HT1080 (cell line): Measurements from ENCODE around the gene INHBA. TPM values are rescaled to one million over a fixed set of nuclear protein-coding genes. Genes with fewer than 3 reads are reported as not detected.
A peak's percentile ranks its signal among the peaks of the same experiment; 100 is the strongest.

Experiments used
- DNase-seq: peaks from one replicate; pipeline ENCODE4 v3.0.0-alpha.2; 2015; ENCODE audit warnings: low read depth
- total RNA-seq: library from RNA; depleted of rRNA; stranded (reverse); fragments of >200 nt; shearing (Covaris generic); gene quantifications from 2 replicates; pipeline ENCODE4 v1.2.3, GENCODE V29; 2014

Gene INHBA
- total RNA-seq, 1 experiment from 2014 or later: 1.1 TPM

DNA sequence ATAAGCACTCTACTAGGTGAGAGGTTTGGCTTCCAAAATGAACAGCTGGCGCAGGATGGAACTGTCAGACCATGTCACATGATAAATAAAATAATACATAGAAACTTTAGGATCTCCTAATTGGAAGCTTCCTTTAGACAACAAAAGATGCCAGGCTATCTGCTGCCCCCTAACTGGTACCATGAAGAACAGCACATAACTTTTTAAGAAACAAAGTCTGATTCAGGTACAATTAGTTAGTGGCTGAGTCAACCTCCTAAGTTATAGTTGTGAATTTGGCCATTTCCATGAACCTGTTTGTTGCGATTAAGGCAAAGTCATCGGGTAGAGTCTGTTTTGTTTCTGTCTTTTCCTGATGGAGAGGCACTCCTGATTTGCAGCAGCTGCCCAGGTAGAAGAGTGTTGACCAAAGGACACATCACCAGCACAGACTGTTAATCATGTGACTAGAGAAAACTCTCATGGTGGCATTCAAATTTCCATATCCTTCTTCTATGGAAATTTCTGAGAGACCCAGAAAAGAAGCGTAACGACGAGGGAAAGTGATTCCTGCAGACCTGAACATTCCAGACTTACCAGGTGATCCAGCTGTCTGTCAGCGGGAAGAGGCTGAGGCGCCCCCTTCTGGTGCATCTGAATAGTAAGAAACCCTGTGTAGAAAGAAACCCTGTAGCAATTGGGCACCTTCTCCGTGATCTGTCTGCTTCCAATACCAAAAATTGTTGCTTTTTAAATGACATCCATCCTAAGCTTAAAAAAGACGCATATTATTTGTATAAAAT lies 8.6 kb upstream of the INHBA start:
- no peak for DNase-seq

DNA sequence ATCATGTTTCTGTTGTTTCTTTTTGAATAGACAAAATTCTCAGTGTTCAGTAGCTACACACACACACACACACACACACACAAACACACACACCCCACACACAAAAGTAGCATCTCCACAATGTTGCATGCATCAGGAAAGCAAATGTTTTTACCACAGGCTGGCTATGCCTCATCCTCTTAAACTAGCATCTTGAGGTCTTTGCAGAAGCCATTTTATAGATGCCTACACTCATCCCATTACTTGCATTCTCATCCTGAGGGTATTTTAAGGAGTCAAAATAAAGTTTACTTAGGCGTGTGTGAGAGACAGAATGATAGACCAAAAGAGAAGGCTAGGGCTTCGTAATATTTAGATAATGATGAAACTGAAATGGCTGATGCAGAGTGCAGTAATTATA lies 7.9 kb upstream of the INHBA start:
- no peak for DNase-seq

- DNase-seq: peak; percentile 78
Measured at GRCh38 chr7:41709621-41710020, 6.7 kb upstream of the INHBA start.

DNA sequence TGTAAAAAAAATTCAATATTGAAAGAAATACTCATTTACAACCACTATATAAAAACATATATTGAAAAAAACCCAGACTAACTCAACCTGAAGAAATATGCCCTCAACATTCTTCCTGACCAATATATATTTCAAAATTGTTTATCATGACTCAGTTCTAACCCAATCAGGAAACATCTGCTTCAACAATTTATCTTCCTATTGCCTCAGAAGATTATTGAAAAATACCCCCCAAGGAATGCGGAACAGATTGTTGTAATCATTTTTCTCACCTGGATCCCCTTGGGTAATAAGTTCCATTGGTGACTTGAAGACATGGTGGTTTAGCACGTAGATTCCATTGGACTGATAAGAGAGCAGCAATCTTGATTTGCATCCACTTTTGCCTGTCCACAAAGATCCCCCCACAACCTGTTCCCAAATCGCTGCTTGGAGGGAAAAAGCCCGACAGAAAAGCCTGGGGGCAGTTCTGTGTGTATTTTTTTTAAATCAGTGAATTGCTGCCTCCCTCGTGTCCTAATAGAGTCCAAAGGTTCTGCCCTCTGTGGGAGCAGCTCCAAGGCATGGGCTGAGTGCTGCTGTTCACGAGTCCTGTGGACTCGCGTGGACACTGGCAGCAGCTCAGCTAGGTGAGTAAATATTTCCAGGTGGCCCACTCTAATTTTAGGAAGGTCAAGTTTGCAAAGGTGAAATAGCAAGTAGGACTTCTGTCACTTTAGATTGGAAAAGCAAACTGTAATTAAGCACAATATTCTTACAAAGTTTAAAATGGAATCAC lies 5.9 kb upstream of the INHBA start:
- DNase-seq: no peak

- DNase-seq: no peak
Measured at GRCh38 chr7:41706228-41706930, 3.5 kb upstream of the INHBA start.

DNA sequence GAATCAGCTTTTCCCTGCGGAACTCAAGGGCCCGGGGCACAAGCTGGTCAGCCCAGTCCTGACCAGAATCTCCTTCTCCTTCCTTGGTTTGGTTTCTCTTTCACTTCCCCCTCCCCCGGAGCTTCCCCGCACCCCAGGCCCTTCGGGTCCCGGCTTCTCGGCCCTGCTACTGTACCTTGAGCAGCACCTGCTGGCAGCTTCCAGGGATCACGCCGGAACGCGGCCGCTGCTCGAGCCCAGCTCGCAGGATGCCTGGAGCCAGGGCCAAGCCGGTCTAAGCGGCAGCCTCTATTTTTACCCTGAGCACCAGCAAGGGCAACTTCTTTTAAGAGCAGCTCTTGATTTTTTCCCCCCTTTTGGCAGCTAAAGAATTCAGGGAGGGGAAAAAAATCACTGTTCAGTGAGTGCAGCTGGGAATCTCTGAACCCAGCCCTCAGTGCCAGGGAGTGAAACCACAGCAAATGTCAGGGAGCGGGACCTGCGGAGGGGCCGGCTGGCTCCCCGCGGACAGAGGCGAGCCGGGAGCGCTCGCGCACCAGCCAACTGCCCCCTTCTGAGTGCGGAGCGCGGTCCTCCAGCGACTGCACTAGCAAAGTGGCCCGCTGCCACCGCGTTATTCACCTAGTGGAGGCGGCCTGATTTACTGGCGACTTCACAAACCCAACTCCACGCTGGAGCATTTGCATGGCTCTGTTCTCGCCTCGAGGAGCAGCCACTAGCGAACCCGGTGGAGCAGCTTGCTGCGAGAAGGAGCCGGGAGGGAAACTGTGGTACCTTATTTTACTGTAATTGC lies 2.4 kb upstream of the INHBA start:
- peak; percentile 86 for DNase-seq

- DNase-seq: no peak
Measured at GRCh38 chr7:41701068-41701941, 1.6 kb downstream of the INHBA start.

- no peak for DNase-seq
Measured at GRCh38 chr7:41700044-41700471, 2.8 kb downstream of the INHBA start.

- DNase-seq: no peak
Measured at GRCh38 chr7:41699516-41699915, 3.4 kb downstream of the INHBA start.

DNA sequence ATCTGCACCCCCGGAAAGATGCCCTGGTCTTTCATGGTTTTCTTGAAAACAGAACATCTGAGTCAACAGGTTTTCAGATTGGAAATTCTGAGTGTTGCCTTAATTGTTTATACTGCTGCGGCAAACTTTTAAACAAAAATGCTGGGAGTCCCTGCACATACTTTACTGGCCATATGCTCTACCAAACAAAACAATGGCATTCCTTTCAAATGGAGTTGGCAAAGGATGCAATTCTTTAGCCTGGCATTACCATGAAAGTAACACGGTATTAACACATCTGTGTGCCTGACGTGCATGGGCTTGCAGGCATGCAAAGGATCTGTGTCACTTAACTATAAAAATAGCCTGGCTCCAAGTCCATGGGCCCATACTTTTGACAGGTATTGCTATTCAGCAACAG lies 4.2 kb downstream of the INHBA start:
- no peak for DNase-seq

DNA sequence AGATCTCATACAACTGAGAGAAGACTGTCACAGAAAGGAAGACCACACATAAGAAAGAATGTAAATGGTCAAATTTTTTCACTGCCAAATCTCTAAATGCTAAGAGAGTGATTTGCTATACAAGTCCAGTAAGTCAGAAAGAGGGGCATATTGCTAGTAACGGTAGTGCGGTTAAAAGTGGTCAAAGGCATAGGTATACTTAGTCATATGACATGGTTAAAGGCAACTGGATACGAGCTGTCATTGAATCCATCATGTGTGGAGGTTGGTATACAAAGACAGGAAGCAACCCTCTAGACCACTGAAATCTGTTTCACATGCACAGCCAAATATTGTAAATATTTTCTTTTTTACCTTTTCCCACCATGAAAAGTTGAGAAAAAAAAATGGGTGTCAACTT lies 4.8 kb downstream of the INHBA start:
- DNase-seq: no peak

DNA sequence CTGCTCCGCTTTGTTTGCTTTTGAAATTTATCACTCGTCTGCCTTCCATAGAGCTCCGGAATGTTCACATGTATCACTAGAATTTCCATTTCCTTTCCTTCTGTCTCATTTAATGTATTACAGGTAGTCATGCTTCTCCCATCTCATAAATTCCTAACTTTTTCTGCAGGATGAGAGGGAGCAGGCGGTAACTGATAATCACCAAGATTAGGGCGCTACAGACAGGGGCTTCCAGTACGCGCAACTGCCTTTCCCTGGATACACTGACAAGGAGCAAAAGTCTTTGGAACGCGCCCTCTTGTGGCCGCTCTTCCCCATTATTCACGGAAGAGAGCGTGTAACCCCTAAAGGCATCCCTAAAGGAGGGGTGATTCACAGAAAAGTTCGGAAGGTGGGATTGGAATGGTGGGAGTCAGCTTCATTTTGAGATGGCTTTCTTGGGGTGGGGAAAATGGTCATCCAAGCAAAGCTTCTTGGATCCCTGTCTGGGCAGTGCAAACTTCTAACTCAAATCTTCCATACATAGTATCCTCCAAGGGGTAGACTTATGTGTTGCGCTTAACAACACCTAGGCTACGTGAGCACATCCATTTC lies 6.5 kb downstream of the INHBA start:
- peak; percentile 86 for DNase-seq

DNA sequence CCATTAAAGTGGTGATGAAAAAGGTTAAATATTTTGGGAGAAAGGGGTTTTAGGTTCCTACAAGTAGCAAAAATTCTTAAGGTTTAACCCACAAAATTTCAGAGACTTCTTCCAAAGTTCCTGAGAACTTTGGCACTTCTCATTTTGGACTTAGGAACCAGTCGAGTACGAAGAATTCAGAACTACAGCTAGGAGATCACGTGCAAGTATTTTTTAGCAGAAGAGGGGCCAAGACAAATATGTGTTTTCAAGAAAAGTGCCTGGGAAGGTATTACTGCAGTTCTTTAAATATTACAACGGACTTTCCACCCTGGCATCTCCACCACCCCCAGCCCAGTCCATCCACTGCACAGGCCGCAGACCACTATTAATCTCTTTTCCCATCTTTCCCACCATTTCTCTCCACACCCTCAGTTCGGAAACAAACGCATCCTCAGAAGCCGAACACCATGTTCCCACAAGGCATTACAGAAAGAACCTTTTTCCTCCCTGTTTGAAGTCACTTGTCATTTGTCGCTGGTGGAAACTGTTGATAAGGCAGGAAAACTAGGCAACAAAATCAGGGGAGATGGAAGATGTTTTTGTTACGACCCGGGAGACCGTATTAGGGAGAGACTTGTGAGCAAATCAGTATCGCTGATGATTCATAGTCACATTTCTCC lies 7.1 kb downstream of the INHBA start:
- DNase-seq: no peak

- DNase-seq: no peak
Measured at GRCh38 chr7:41694495-41694894, 8.4 kb downstream of the INHBA start.

DNA sequence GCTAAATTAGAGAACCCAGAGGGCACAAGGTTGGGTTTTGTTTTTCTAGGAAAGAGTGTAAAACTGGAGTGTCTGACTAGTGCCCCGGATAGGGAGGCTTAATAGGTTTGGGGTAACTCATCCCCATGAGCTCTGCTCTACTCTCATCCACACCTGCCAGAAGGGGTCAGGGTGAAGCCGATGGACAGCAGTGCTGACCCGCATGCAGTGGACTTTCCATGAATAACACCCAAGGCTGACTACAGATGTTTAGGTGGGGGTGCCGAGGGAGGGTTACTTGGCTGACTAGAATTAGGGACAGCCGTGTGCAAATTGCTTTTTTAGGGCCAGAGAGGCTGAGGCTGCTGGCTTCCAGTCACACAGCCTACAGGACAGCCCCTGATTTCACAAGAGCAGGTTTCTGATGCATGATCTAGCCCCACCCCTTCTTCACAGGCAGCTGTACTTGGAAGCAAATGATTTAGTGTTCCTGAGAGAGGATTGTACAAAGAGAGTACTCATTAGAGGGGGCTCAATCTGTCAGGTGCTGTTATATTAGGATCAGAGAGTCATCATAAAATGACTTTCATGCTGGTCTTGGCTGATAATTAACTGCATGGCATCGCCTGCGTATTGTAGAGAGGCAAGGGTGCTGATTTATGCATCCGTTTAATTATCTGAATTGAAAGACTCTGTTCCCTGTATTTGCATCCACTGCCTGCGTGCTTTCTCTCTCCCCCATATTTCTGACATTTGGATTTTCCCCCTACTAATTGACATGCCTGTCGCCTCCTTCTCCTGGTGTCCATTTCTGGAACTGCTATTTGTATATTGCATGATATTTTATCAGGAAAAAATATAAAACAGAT lies 9.5 kb downstream of the INHBA start:
- no peak for DNase-seq

DNA sequence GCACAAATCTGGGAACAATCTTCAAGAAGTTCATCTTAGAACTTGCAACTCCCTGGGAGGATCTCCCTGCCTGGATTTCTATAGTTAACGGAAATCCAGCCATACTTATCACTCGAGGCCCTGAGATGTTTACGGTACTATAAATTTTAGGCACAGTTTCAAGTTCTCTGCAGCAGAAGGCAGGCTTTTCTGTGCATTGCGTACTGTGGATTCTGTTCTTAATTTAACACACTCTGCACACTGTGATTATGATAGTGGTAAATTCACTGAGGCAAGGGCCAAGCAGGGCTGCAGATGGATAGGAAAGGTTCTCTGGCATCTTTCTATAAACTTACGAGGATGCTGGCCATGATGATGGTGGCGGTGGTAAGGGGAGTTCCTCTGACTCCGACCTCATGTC lies 10.6 kb downstream of the INHBA start:
- DNase-seq: no peak

GRCh38 chr7:41691286-41692190 lies 11.4 kb downstream of the INHBA start:
- DNase-seq: no peak
